ENCODE results near the gene HMGN1. TPM values are rescaled to one million over a fixed set of nuclear protein-coding genes. Genes with fewer than 3 reads are reported as not detected.
"Not testable (repeated sequence)": the region's sequence is repeated elsewhere in the genome, so short reads cannot be mapped to it uniquely, and the experiment has no call there.

Gene HMGN1
- 364 and 370 TPM in 2 replicates for total RNA-seq

- intact Hi-C loops (cut with micrococcal nuclease) = loop anchor here (1.0 kb wide), 5 partner anchors 32 to 165 kb away; partner anchors contain the start of genes LCA5L and PSMG1
These were observed at the start of gene HMGN1 for GRCh38 chr21:39348355-39349210. HMGN1 (minus strand) TSS chr21:39349088; CDS start chr21:39348917, 171 bp downstream.

GRCh38 chr21:39397646-39398385 is 48.9 kb upstream of the HMGN1 start:
- intact Hi-C loops (cut with micrococcal nuclease) = no loop called here

GRCh38 chr21:39392981-39393380 is 44.1 kb upstream of the HMGN1 start:
- intact Hi-C loops (cut with micrococcal nuclease) = no loop called here

- intact Hi-C loops (cut with micrococcal nuclease) = no loop called here
These were observed 41.4 kb upstream of the HMGN1 start for GRCh38 chr21:39390212-39390765.

GRCh38 chr21:39388811-39389155 is 39.9 kb upstream of the HMGN1 start:
- intact Hi-C loops (cut with micrococcal nuclease) = loop anchor here (1.0 kb wide), 4 partner anchors 8 to 75 kb away; partner anchors contain the start of genes BRWD1, HMGN1 and LCA5L

- intact Hi-C loops (cut with micrococcal nuclease) = loop anchor here (1.0 kb wide), 4 partner anchors 8 to 75 kb away; partner anchors contain the start of genes BRWD1, HMGN1 and LCA5L
These were observed 39.3 kb upstream of the HMGN1 start for GRCh38 chr21:39388038-39388810.

GRCh38 chr21:39387461-39388037 is 38.7 kb upstream of the HMGN1 start:
- intact Hi-C loops (cut with micrococcal nuclease) = loop anchor here (1.0 kb wide), 5 partner anchors 7 to 204 kb away; partner anchors contain the start of genes BRWD1, HMGN1, LCA5L and PSMG1

GRCh38 chr21:39386899-39387298 is 38.0 kb upstream of the HMGN1 start:
- intact Hi-C loops (cut with micrococcal nuclease) = loop anchor here (1.0 kb wide), 1 partner anchor 204 kb away; the partner anchor contains the start of gene PSMG1

- intact Hi-C loops (cut with micrococcal nuclease) = no loop called here
These were observed 37.3 kb upstream of the HMGN1 start for GRCh38 chr21:39386194-39386593.

GRCh38 chr21:39385299-39386145 is 36.6 kb upstream of the HMGN1 start:
- intact Hi-C loops (cut with micrococcal nuclease) = no loop called here

GRCh38 chr21:39384674-39385298 is 35.9 kb upstream of the HMGN1 start:
- intact Hi-C loops (cut with micrococcal nuclease) = no loop called here

- intact Hi-C loops (cut with micrococcal nuclease) = not testable (repeated sequence)
These were observed 33.2 kb upstream of the HMGN1 start for GRCh38 chr21:39382096-39382495.

GRCh38 chr21:39381009-39381408 is 32.1 kb upstream of the HMGN1 start:
- intact Hi-C loops (cut with micrococcal nuclease) = loop anchor here (2.0 kb wide), 3 partner anchors 64 to 198 kb away; partner anchors contain the start of genes BRWD1, LCA5L and PSMG1

- intact Hi-C loops (cut with micrococcal nuclease) = loop anchor here (1.0 to 2.0 kb wide), 5 partner anchors 8 to 197 kb away; partner anchors contain the start of genes BRWD1, HMGN1, LCA5L and PSMG1
These were observed 31.4 kb upstream of the HMGN1 start for GRCh38 chr21:39379986-39380891.

- intact Hi-C loops (cut with micrococcal nuclease) = no loop called here
These were observed 28.7 kb upstream of the HMGN1 start for GRCh38 chr21:39377444-39378050.

GRCh38 chr21:39375446-39375845 is 26.6 kb upstream of the HMGN1 start:
- intact Hi-C loops (cut with micrococcal nuclease) = no loop called here

- intact Hi-C loops (cut with micrococcal nuclease) = no loop called here
These were observed 25.2 kb upstream of the HMGN1 start for GRCh38 chr21:39374046-39374445.
